Prostate gland (tissue), 2 donors: ENCODE measurements around the gene AHNAK. TPM values are rescaled to one million over a fixed set of nuclear protein-coding genes. Genes with fewer than 3 reads are reported as not detected.
A peak's percentile ranks its signal among the peaks of the same experiment; 100 is the strongest.

ENCODE experiments used
- DNase-seq: peaks from one replicate; pipeline ENCODE4 v3.0.0-alpha.2; 2019; ENCODE audit warnings: low spot score
- H3K27ac ChIP-seq, 2 donors: fragments of 200-600 bp; sonication (generic); 2 replicates each; pipeline ENCODE4 v1.5.1; 2017 to 2019
- H3K27me3 ChIP-seq: fragments of 200-600 bp; sonication (generic); replicated peaks from 2 replicates; pipeline ENCODE4 v1.5.1; 2019; ENCODE audit not compliant: insufficient read depth
- H3K36me3 ChIP-seq, 2 donors: fragments of 200-600 bp; sonication (generic); 1 replicate in 1 of 2; 2 replicates in 1 of 2; pipeline versions ENCODE4 v1.5.1 to v1.8.1; 2017 to 2019
- H3K4me1 ChIP-seq: fragments of 200-600 bp; sonication (generic); replicated peaks from 2 replicates; pipeline ENCODE4 v1.5.1; 2019
- H3K4me3 ChIP-seq, 2 donors: fragments of 200-600 bp; sonication (generic); 2 replicates each; pipeline ENCODE4 v1.5.1; 2017 to 2019
- H3K9me3 ChIP-seq: fragments of 200-600 bp; sonication (generic); 2 replicates; pipeline ENCODE4 v1.5.1; 2017
- POLR2A ChIP-seq: fragments of 450-650 bp; IDR thresholded peaks from one replicate; pipeline ENCODE4 v1.6.1; 2016; ENCODE audit warnings: antibody characterized with exemption, mild to moderate bottlenecking
- POLR2AphosphoS5 ChIP-seq: sonication (generic); formaldehyde crosslinking; IDR thresholded peaks from one replicate; pipeline ENCODE4 v1.6.1; 2017; ENCODE audit warnings: antibody characterized with exemption
- WGBS: methylation state at CpG from one replicate; pipeline ENCODE4 v1.1.5; 2018; 5-methylcytosine and 5-hydroxymethylcytosine counted together
- intact Hi-C: fragments of 100-400 bp; cut with DNase I; formaldehyde crosslinking; loops from one replicate; pipeline ENCODE4 v1.14.2; 2022
- total RNA-seq, 2 donors: library from RNA; depleted of rRNA; stranded (reverse); fragments of >200 nt; gene quantifications; one replicate each; pipeline ENCODE4 v1.1.0, GENCODE V29; 2016
- TF ChIP-seq, protein P1 (sequence below), 4 experiments: fragments of 200-600 bp in 2 of 4; fragments of 450-650 bp in 2 of 4; sonication (generic) in 2 of 4; IDR thresholded peaks; 1 replicate in 3 of 4; 2 replicates in 1 of 4; pipeline ENCODE4 v1.5.1; 2016 to 2019; ENCODE audit warnings: antibody characterized with exemption in 4 of 4, mild to moderate bottlenecking in 2 of 4, moderate library complexity in 2 of 4

The AHNAK gene
- total RNA-seq, 2 donors from 2014 or later = 367 to 434 TPM

- no peaks in the 10 kb centered on the region for H3K36me3 ChIP-seq
- no peaks in the 10 kb centered on the region for H3K27me3 ChIP-seq
- no peak for DNase-seq
- no peak overlapping the region for H3K4me3 ChIP-seq
- WGBS = 57% methylated on average over 15 of the region's 15 CpGs
- H3K4me1 ChIP-seq = peaks cover 21% of the 10 kb centered on the region
- intact Hi-C loops = no loop called here
- TF ChIP-seq, protein P1, sequence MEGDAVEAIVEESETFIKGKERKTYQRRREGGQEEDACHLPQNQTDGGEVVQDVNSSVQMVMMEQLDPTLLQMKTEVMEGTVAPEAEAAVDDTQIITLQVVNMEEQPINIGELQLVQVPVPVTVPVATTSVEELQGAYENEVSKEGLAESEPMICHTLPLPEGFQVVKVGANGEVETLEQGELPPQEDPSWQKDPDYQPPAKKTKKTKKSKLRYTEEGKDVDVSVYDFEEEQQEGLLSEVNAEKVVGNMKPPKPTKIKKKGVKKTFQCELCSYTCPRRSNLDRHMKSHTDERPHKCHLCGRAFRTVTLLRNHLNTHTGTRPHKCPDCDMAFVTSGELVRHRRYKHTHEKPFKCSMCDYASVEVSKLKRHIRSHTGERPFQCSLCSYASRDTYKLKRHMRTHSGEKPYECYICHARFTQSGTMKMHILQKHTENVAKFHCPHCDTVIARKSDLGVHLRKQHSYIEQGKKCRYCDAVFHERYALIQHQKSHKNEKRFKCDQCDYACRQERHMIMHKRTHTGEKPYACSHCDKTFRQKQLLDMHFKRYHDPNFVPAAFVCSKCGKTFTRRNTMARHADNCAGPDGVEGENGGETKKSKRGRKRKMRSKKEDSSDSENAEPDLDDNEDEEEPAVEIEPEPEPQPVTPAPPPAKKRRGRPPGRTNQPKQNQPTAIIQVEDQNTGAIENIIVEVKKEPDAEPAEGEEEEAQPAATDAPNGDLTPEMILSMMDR (IDR thresholded peaks at IDR 0.05) = no peak
- TF ChIP-seq POLR2A (no peak), POLR2AphosphoS5 (no peak)
- no peaks in the 10 kb centered on the region for H3K9me3 ChIP-seq
- H3K27ac ChIP-seq = peak overlapping the region; percentile 22 to 67
Observed at GRCh38 chr11:62402226-62402959, 144.2 kb downstream of the AHNAK start.

DNA sequence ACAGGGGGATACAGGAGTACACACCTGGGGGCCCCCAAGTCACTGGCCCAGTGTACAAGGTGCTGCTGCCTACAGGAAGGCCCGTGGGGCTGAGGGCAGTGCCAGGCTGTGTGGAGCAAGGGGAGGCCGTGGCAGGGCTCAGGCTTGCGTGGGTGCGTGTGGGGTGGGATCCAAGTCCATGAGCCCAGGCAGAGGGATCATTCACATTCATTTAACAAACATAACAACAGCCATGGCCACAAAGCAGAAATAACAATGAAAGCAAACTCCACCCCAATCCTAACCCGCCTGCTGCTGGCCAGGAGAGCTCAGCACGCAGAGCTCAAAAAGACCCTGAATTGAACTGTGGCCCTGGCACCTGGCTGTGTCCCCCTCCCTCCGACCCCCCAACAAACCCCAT is 144.8 kb downstream of the AHNAK start:
- TF ChIP-seq, protein P1 (IDR thresholded peaks at IDR 0.05) = no peak
- TF ChIP-seq POLR2A (no peak), POLR2AphosphoS5 (no peak)
- Histone ChIP-seq H3K4me1 (peaks cover 21% of the 10 kb centered on the region), H3K27ac (peak overlapping the region; percentile 22 to 67), H3K4me3 (no peak overlapping the region), H3K9me3 (no peaks in the 10 kb centered on the region), H3K27me3 (no peaks in the 10 kb centered on the region), H3K36me3 (no peaks in the 10 kb centered on the region)
- no peak for DNase-seq
- intact Hi-C loops = no loop called here
- 38% methylated on average over 7 of the region's 7 CpGs for WGBS

- Histone ChIP-seq H3K4me3 (no peak overlapping the region), H3K9me3 (no peaks in the 10 kb centered on the region), H3K27ac (peak overlapping the region; percentile 63 to 67), H3K4me1 (peaks cover 21% of the 10 kb centered on the region), H3K36me3 (no peaks in the 10 kb centered on the region), H3K27me3 (no peaks in the 10 kb centered on the region)
- no peak for TF ChIP-seq POLR2AphosphoS5
- TF ChIP-seq, protein P1 (IDR thresholded peaks at IDR 0.05) = no peak
- TF ChIP-seq POLR2A = no peak
- DNase-seq = no peak
- intact Hi-C loops = no loop called here
- 70% methylated on average over 5 of the region's 5 CpGs for WGBS
Observed at GRCh38 chr11:62401356-62401755, 145.2 kb downstream of the AHNAK start.

DNA sequence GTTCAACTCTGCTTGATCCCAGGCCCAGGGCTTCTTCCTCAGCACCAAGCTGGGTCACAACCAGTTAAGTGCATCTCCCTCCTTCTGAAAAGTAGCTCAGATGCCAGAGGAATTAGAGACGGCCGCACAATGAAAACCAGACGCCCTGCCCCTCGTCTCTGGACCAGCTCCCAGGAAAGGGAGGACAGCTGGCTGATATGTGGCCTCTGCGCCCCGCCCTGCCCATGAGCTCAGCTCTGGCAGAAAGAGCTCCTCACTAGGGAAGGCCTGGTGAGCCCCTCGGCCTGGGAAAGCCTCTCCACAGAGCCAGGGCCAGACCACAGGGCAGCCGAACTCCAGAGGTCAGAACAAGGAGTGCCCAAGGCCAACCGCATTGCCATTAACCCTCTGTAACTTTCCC is 145.8 kb downstream of the AHNAK start:
- H3K9me3 ChIP-seq = no peaks in the 10 kb centered on the region
- intact Hi-C loops = no loop called here
- DNase-seq = peak; percentile 83
- peaks cover 21% of the 10 kb centered on the region for H3K4me1 ChIP-seq
- H3K27ac ChIP-seq = peak overlapping the region; percentile 63 to 67
- TF ChIP-seq POLR2A (peak; percentile 31), POLR2AphosphoS5 (peak; percentile 64)
- TF ChIP-seq, protein P1 (IDR thresholded peaks at IDR 0.05) = no peak
- H3K4me3 ChIP-seq = no peak overlapping the region
- 15% methylated on average over 9 of the region's 9 CpGs for WGBS
- H3K27me3 ChIP-seq = no peaks in the 10 kb centered on the region
- no peaks in the 10 kb centered on the region for H3K36me3 ChIP-seq

- intact Hi-C loops = no loop called here
- H3K27me3 ChIP-seq = no peaks in the 10 kb centered on the region
- H3K9me3 ChIP-seq = no peaks in the 10 kb centered on the region
- peak overlapping the region; percentile 63 to 67 for H3K27ac ChIP-seq
- DNase-seq = no peak
- TF ChIP-seq, protein P1 (IDR thresholded peaks at IDR 0.05) = no peak
- TF ChIP-seq POLR2AphosphoS5 = no peak
- no peak for TF ChIP-seq POLR2A
- H3K36me3 ChIP-seq = no peaks in the 10 kb centered on the region
- 21% methylated on average over 6 of the region's 6 CpGs for WGBS
- H3K4me1 ChIP-seq = peaks cover 21% of the 10 kb centered on the region
- no peak overlapping the region for H3K4me3 ChIP-seq
Observed at GRCh38 chr11:62400281-62400680, 146.3 kb downstream of the AHNAK start.
